Skin of body (tissue), 2 donors: Measurements from ENCODE around the gene LINGO4. TPM values are rescaled to one million over a fixed set of nuclear protein-coding genes. Genes with fewer than 3 reads are reported as not detected.

ENCODE experiments used
- small RNA-seq: library from RNA; depleted of rRNA; stranded (forward); fragments of <200 nt; gene quantifications from one replicate; pipeline ENCODE3, GENCODE V24; 2014; ENCODE audit warnings: low replicate concordance
- total RNA-seq: library from RNA; depleted of rRNA; stranded (reverse); fragments of >200 nt; gene quantifications from one replicate; pipeline ENCODE4 v1.2.3, GENCODE V29; 2014

Gene LINGO4
- total RNA-seq, 1 donor from 2014 or later: 0.10 TPM

Small RNA genes lying within 50 kb of the gene (small RNA-seq; reads per million reads assigned to genes)
- not detected for gene RF00019

Other genes with a start within 250 kb of the LINGO4 start
- 33.4 TPM for gene SNX27, start 193.4 kb downstream of the LINGO4 start, total RNA-seq
- gene CELF3, start 88.6 kb downstream of the LINGO4 start, total RNA-seq: 0.49 TPM
- not detected for gene RIIAD1, start 83.9 kb downstream of the LINGO4 start, total RNA-seq
- gene MRPL9, start 41.9 kb downstream of the LINGO4 start, total RNA-seq: 63.9 TPM
- 6.0 TPM for gene TDRKH, start 14.9 kb downstream of the LINGO4 start, total RNA-seq
- gene RORC, start 26.4 kb upstream of the LINGO4 start, total RNA-seq: 4.0 TPM
- not detected for gene C2CD4D, start 34.4 kb upstream of the LINGO4 start, total RNA-seq
- gene THEM5, start 48.3 kb upstream of the LINGO4 start, total RNA-seq: 8.4 TPM
- 6.0 TPM for gene THEM4, start 104.1 kb upstream of the LINGO4 start, total RNA-seq
- gene S100A10, start 188.4 kb upstream of the LINGO4 start, total RNA-seq: 133 TPM
- 79.9 TPM for gene S100A11, start 231.6 kb upstream of the LINGO4 start, total RNA-seq